Measurements from ENCODE around the gene OTULINL.

Gene OTULINL

GRCh38 chr5:14571901-14572300 lies 9.7 kb upstream of the OTULINL start:
- no peak overlapping the region for H2AK5ac ChIP-seq (ENCODE audit: low read length, severe bottlenecking)
- WGBS: no CpG with 5 or more reads among the region's 1 CpG
- H3K18ac ChIP-seq (ENCODE audit: low read depth in 1 of 2, low read length in 2 of 2): no peak overlapping the region

DNA sequence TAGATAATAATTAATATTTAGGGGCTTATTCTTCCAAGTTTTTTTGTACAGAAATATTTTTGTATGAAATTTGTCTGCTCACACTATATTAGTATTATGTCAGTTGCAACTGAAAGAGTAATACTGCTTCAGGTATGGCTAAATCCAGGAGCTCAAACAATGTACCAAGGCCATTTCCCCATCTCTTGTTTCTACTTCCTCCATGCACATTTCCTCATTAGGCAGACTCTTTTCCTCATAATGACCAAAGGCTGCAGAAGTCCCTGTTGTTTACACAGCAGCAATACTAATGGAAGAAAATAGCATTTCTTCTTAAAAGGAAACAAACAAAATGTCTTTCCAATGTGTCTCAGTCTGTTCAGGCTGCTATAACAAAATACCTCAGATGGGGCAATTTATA lies 9.2 kb upstream of the OTULINL start:
- no peaks in the 10 kb centered on the region for H3K36me3 ChIP-seq (ENCODE audit: control insufficient read depth in 1 of 2, insufficient read depth in 2 of 2, low read depth in 1 of 2, low read length in 2 of 2)
- no peak overlapping the region for H2BK120ac ChIP-seq (ENCODE audit: low read depth, low read length)
- no peak overlapping the region for H3K23ac ChIP-seq (ENCODE audit: low read length in 2 of 2)
- H2BK12ac ChIP-seq (ENCODE audit: low read length in 2 of 2): no peak overlapping the region
- no peak overlapping the region for H3K27ac ChIP-seq (ENCODE audit: low read length, poor library complexity, severe bottlenecking)
- no peak overlapping the region for H2BK5ac ChIP-seq (ENCODE audit: low read depth, low read length, poor library complexity, severe bottlenecking)
- H3K18ac ChIP-seq (ENCODE audit: low read depth in 1 of 2, low read length in 2 of 2): no peak overlapping the region
- H3K79me1 ChIP-seq (replicated peaks; ENCODE audit: low read length, poor library complexity, severe bottlenecking): no peaks in the 10 kb centered on the region
- H3K4me3 ChIP-seq (ENCODE audit: insufficient read depth in 1 of 2, low read depth in 1 of 2, low read length in 2 of 2): no peak overlapping the region
- no peaks in the 10 kb centered on the region for H3K4me1 ChIP-seq (ENCODE audit: control insufficient read depth, insufficient read depth, low read depth, low read length)
- no peak overlapping the region for H3K4ac ChIP-seq (ENCODE audit: low read depth in 1 of 2, low read length in 2 of 2)
- H2AK5ac ChIP-seq (ENCODE audit: low read length, severe bottlenecking): no peak overlapping the region
- peaks cover 3% of the 10 kb centered on the region for H3K9me3 ChIP-seq (ENCODE audit: control insufficient read depth, low read length)
- no peak overlapping the region for H3K9ac ChIP-seq (ENCODE audit: low read length)
- no peak overlapping the region for H2AFZ ChIP-seq (ENCODE audit: low read depth, low read length)
- no peak overlapping the region for H3K4me2 ChIP-seq (ENCODE audit: low read length, poor library complexity, severe bottlenecking)
- H3K14ac ChIP-seq (ENCODE audit: low read length in 2 of 2): no peak overlapping the region
- H4K91ac ChIP-seq (ENCODE audit: low read length): no peak overlapping the region
- H4K8ac ChIP-seq (ENCODE audit: low read length): no peak overlapping the region
- no peak overlapping the region for H2BK15ac ChIP-seq (ENCODE audit: low read depth, poor library complexity, severe bottlenecking)
- H3K27me3 ChIP-seq (ENCODE audit: control insufficient read depth in 1 of 2, insufficient read depth in 1 of 2, low read length in 2 of 2): peaks cover 0 to 5% of the 10 kb centered on the region in 2 experiments
- DNase-seq: no peak

More at GRCh38 chr5:14571901-14572300, 9.7 kb upstream of the OTULINL start:
- Histone ChIP-seq H2BK120ac (ENCODE audit: low read depth, low read length) (no peak overlapping the region), H3K27ac (ENCODE audit: low read length, poor library complexity, severe bottlenecking) (no peak overlapping the region), H3K14ac (ENCODE audit: low read length in 2 of 2) (no peak overlapping the region), H2BK15ac (ENCODE audit: low read depth, poor library complexity, severe bottlenecking) (no peak overlapping the region), H2BK12ac (ENCODE audit: low read length in 2 of 2) (no peak overlapping the region), H3K4me3 (ENCODE audit: insufficient read depth in 1 of 2, low read depth in 1 of 2, low read length in 2 of 2) (no peak overlapping the region), H2BK5ac (ENCODE audit: low read depth, low read length, poor library complexity, severe bottlenecking) (no peak overlapping the region), H3K4ac (ENCODE audit: low read depth in 1 of 2, low read length in 2 of 2) (no peak overlapping the region), H3K36me3 (ENCODE audit: control insufficient read depth in 1 of 2, insufficient read depth in 2 of 2, low read depth in 1 of 2, low read length in 2 of 2) (no peaks in the 10 kb centered on the region), H3K4me2 (ENCODE audit: low read length, poor library complexity, severe bottlenecking) (no peak overlapping the region), H4K91ac (ENCODE audit: low read length) (no peak overlapping the region), H3K9me3 (ENCODE audit: control insufficient read depth, low read length) (peaks cover 3% of the 10 kb centered on the region), H3K79me1 (replicated peaks; ENCODE audit: low read length, poor library complexity, severe bottlenecking) (no peaks in the 10 kb centered on the region), H3K23ac (ENCODE audit: low read length in 2 of 2) (no peak overlapping the region), H3K4me1 (ENCODE audit: control insufficient read depth, insufficient read depth, low read depth, low read length) (no peaks in the 10 kb centered on the region), H2AFZ (ENCODE audit: low read depth, low read length) (no peak overlapping the region), H3K9ac (ENCODE audit: low read length) (no peak overlapping the region), H3K27me3 (ENCODE audit: control insufficient read depth in 1 of 2, insufficient read depth in 1 of 2, low read length in 2 of 2) (peaks cover 0 to 5% of the 10 kb centered on the region in 2 experiments), H4K8ac (ENCODE audit: low read length) (no peak overlapping the region)
- DNase-seq: no peak

GRCh38 chr5:14572836-14573235 lies 8.8 kb upstream of the OTULINL start:
- no peak overlapping the region for H3K9ac ChIP-seq (ENCODE audit: low read length)
- no peak overlapping the region for H3K27ac ChIP-seq (ENCODE audit: low read length, poor library complexity, severe bottlenecking)
- H2AK5ac ChIP-seq (ENCODE audit: low read length, severe bottlenecking): no peak overlapping the region
- no peak overlapping the region for H2BK12ac ChIP-seq (ENCODE audit: low read length in 2 of 2)
- no peak overlapping the region for H3K4me3 ChIP-seq (ENCODE audit: insufficient read depth in 1 of 2, low read depth in 1 of 2, low read length in 2 of 2)
- no peak overlapping the region for H3K14ac ChIP-seq (ENCODE audit: low read length in 2 of 2)
- H3K27me3 ChIP-seq (ENCODE audit: control insufficient read depth in 1 of 2, insufficient read depth in 1 of 2, low read length in 2 of 2): peaks cover 0 to 8% of the 10 kb centered on the region in 2 experiments
- peaks cover 3% of the 10 kb centered on the region for H3K9me3 ChIP-seq (ENCODE audit: control insufficient read depth, low read length)
- no peak for DNase-seq
- H3K79me1 ChIP-seq (replicated peaks; ENCODE audit: low read length, poor library complexity, severe bottlenecking): no peaks in the 10 kb centered on the region
- no peak overlapping the region for H4K8ac ChIP-seq (ENCODE audit: low read length)
- H3K18ac ChIP-seq (ENCODE audit: low read depth in 1 of 2, low read length in 2 of 2): no peak overlapping the region
- H3K4me2 ChIP-seq (ENCODE audit: low read length, poor library complexity, severe bottlenecking): no peak overlapping the region
- WGBS: 100% methylated on average over 1 of the region's 4 CpGs
- H3K4ac ChIP-seq (ENCODE audit: low read depth in 1 of 2, low read length in 2 of 2): no peak overlapping the region
- H4K91ac ChIP-seq (ENCODE audit: low read length): no peak overlapping the region
- no peak overlapping the region for H2BK120ac ChIP-seq (ENCODE audit: low read depth, low read length)
- H2BK15ac ChIP-seq (ENCODE audit: low read depth, poor library complexity, severe bottlenecking): no peak overlapping the region
- H3K4me1 ChIP-seq (ENCODE audit: control insufficient read depth, insufficient read depth, low read depth, low read length): no peaks in the 10 kb centered on the region
- H2BK5ac ChIP-seq (ENCODE audit: low read depth, low read length, poor library complexity, severe bottlenecking): no peak overlapping the region
- no peaks in the 10 kb centered on the region for H3K36me3 ChIP-seq (ENCODE audit: control insufficient read depth in 1 of 2, insufficient read depth in 2 of 2, low read depth in 1 of 2, low read length in 2 of 2)
- no peak overlapping the region for H2AFZ ChIP-seq (ENCODE audit: low read depth, low read length)
- H3K23ac ChIP-seq (ENCODE audit: low read length in 2 of 2): no peak overlapping the region

DNA sequence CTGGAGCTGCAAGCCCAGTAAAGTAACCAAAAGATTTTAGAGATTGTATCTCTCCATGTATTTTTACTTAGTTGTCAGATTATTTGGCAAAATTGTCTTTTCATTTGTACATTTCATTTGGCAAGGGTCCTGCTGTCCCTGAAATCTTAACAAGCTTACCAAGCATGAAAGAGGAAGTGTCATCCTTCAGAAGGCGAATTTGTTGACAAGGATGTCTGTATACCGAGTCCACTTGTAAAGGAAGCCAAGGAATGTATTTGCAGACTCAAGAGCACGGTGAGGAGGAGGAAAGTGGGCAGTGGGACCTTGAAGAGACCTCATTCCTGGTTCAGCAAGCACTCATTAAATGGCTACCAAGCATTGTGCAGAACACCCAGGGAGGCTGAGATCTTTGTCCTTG lies 7.5 kb upstream of the OTULINL start:
- Histone ChIP-seq H3K27me3 (ENCODE audit: control insufficient read depth in 1 of 2, insufficient read depth in 1 of 2, low read length in 2 of 2) (peaks cover 7 to 21% of the 10 kb centered on the region in 2 experiments), H3K9me3 (ENCODE audit: control insufficient read depth, low read length) (peaks cover 3% of the 10 kb centered on the region), H2AFZ (ENCODE audit: low read depth, low read length) (no peak overlapping the region), H3K9ac (ENCODE audit: low read length) (no peak overlapping the region), H2BK15ac (ENCODE audit: low read depth, poor library complexity, severe bottlenecking) (no peak overlapping the region), H2BK120ac (ENCODE audit: low read depth, low read length) (no peak overlapping the region), H2BK12ac (ENCODE audit: low read length in 2 of 2) (no peak overlapping the region), H2BK5ac (ENCODE audit: low read depth, low read length, poor library complexity, severe bottlenecking) (no peak overlapping the region), H3K4ac (ENCODE audit: low read depth in 1 of 2, low read length in 2 of 2) (no peak overlapping the region), H4K8ac (ENCODE audit: low read length) (no peak overlapping the region), H3K23ac (ENCODE audit: low read length in 2 of 2) (no peak overlapping the region), H3K18ac (ENCODE audit: low read depth in 1 of 2, low read length in 2 of 2) (no peak overlapping the region), H3K36me3 (ENCODE audit: control insufficient read depth in 1 of 2, insufficient read depth in 2 of 2, low read depth in 1 of 2, low read length in 2 of 2) (no peaks in the 10 kb centered on the region), H3K27ac (ENCODE audit: low read length, poor library complexity, severe bottlenecking) (no peak overlapping the region), H3K14ac (ENCODE audit: low read length in 2 of 2) (no peak overlapping the region), H3K4me3 (ENCODE audit: insufficient read depth in 1 of 2, low read depth in 1 of 2, low read length in 2 of 2) (no peak overlapping the region), H4K91ac (ENCODE audit: low read length) (no peak overlapping the region), H2AK5ac (ENCODE audit: low read length, severe bottlenecking) (no peak overlapping the region), H3K79me1 (replicated peaks; ENCODE audit: low read length, poor library complexity, severe bottlenecking) (no peaks in the 10 kb centered on the region), H3K4me1 (ENCODE audit: control insufficient read depth, insufficient read depth, low read depth, low read length) (no peaks in the 10 kb centered on the region), H3K4me2 (ENCODE audit: low read length, poor library complexity, severe bottlenecking) (no peak overlapping the region)
- WGBS: 54% methylated on average over 3 of the region's 3 CpGs
- DNase-seq: no peak
